ENCODE data around the gene SIRT1.

GRCh38 chr10:67843284-67843683, 41.2 kb upstream of the SIRT1 start:
- no peak for TF ChIP-seq CTCF (IDR thresholded peaks at IDR 0.05 in 4 of 5, conservative IDR thresholded peaks at IDR 0.05 in 1 of 5)
- no peak for TF ChIP-seq POLR2A (IDR thresholded peaks at IDR 0.05)

Data from gastrocnemius medialis (tissue), 4 donors.